Neural cell (in vitro differentiated cells): ENCODE measurements around the gene BRD3OS. TPM values are rescaled to one million over a fixed set of nuclear protein-coding genes. Genes with fewer than 3 reads are reported as not detected.

ENCODE experiments used
- H2AFZ ChIP-seq: fragments of 200-600, 300-800 bp; sonication (generic), shearing (Covaris generic); 2 replicates; pipeline ENCODE4 v1.6.0; 2014; ENCODE audit warnings: low read depth, mild to moderate bottlenecking, antibody characterized with exemption, low read length, moderate library complexity
- H3F3A ChIP-seq: fragments of 200-600 bp; shearing (Covaris generic); 2 replicates; pipeline ENCODE4 v1.6.1; 2016; ENCODE audit warnings: mild to moderate bottlenecking, moderate library complexity, mixed read lengths, antibody characterized with exemption, low read length; ENCODE audit not compliant: insufficient read depth, poor library complexity, severe bottlenecking
- H3K27ac ChIP-seq: fragments of 200-600, 300-800 bp; sonication (generic), shearing (Covaris generic); 2 replicates; pipeline ENCODE4 v1.5.1; 2014; ENCODE audit warnings: mild to moderate bottlenecking, low read length, moderate library complexity
- H3K27me3 ChIP-seq: fragments of 300-800, 200-600 bp; sonication (generic), shearing (Covaris generic); 2 replicates; pipeline ENCODE4 v1.6.0; 2014; ENCODE audit warnings: mild to moderate bottlenecking, low read depth, low read length, moderate library complexity; ENCODE audit not compliant: insufficient read depth
- H3K36me3 ChIP-seq: fragments of 300-800, 200-600 bp; sonication (generic), shearing (Covaris generic); 2 replicates; pipeline ENCODE4 v1.5.1; 2014; ENCODE audit warnings: mild to moderate bottlenecking, antibody characterized with exemption, low read length, moderate library complexity; ENCODE audit not compliant: insufficient read depth
- H3K4me2 ChIP-seq: fragments of 300-800, 200-600 bp; sonication (generic), shearing (Covaris generic); 2 replicates; pipeline ENCODE4 v1.6.0; 2014; ENCODE audit warnings: mild to moderate bottlenecking, low read length
- H3K4me3 ChIP-seq: fragments of 300-800, 200-600 bp; sonication (generic), shearing (Covaris generic); 2 replicates; pipeline ENCODE4 v1.5.1; 2014; ENCODE audit warnings: mild to moderate bottlenecking, low read length, moderate library complexity
- H3K79me2 ChIP-seq: fragments of 200-600 bp; shearing (Covaris generic); replicated peaks from 2 replicates; pipeline ENCODE4 v1.6.0; 2014; ENCODE audit warnings: mild to moderate bottlenecking, low read length, moderate library complexity; ENCODE audit not compliant: insufficient read depth
- H3K9ac ChIP-seq: fragments of 300-800, 200-600 bp; sonication (generic), shearing (Covaris generic); 2 replicates; pipeline ENCODE4 v1.6.1; 2016; ENCODE audit warnings: mild to moderate bottlenecking, low read length, mixed read lengths
- H3K9me2 ChIP-seq: fragments of 200-600 bp; shearing (Covaris generic); 2 replicates; pipeline ENCODE4 v1.6.1; 2016; ENCODE audit warnings: mild to moderate bottlenecking, low read length, mixed read lengths; ENCODE audit not compliant: insufficient read depth
- H3K9me3 ChIP-seq: fragments of 200-600, 300-800 bp; sonication (generic), shearing (Covaris generic); 2 replicates; pipeline ENCODE4 v1.6.1; 2016; ENCODE audit warnings: mild to moderate bottlenecking, mixed run types, low read length, moderate library complexity, mixed read lengths
- H4K20me1 ChIP-seq: fragments of 200-600 bp; shearing (Covaris generic); 2 replicates; pipeline ENCODE4 v1.6.1; 2016; ENCODE audit warnings: mild to moderate bottlenecking, mixed run types; ENCODE audit not compliant: insufficient read depth
- EP300 ChIP-seq: fragments of 450-650 bp; conservative IDR thresholded peaks from 2 replicates; pipeline ENCODE4 v1.6.1; 2014; ENCODE audit warnings: antibody characterized with exemption, mild to moderate bottlenecking, moderate library complexity; ENCODE audit not compliant: poor library complexity, severe bottlenecking
- EZH2 ChIP-seq: fragments of 200-600, 300-800 bp; shearing (Covaris generic), sonication (generic); IDR thresholded peaks from 2 replicates; pipeline ENCODE4 v1.6.1; 2014; ENCODE audit warnings: antibody characterized with exemption, low read length, borderline replicate concordance, mild to moderate bottlenecking; ENCODE audit not compliant: insufficient read depth, poor library complexity, severe bottlenecking
- MXI1 ChIP-seq: fragments of 450-650 bp; conservative IDR thresholded peaks from 2 replicates; pipeline ENCODE4 v1.6.1; 2014; ENCODE audit warnings: antibody characterized with exemption, mild to moderate bottlenecking; ENCODE audit not compliant: poor library complexity, severe bottlenecking
- POLR2AphosphoS5 ChIP-seq: IDR thresholded peaks from 2 replicates; pipeline ENCODE4 v1.6.1; 2012
- RAD21 ChIP-seq: fragments of 450-650 bp; conservative IDR thresholded peaks from 2 replicates; pipeline ENCODE4 v1.6.1; 2014; ENCODE audit warnings: antibody characterized with exemption, mild to moderate bottlenecking, moderate library complexity
- SMC3 ChIP-seq: fragments of 450-650 bp; conservative IDR thresholded peaks from 2 replicates; pipeline ENCODE4 v1.6.1; 2014; ENCODE audit warnings: antibody characterized with exemption, mild to moderate bottlenecking, moderate library complexity; ENCODE audit not compliant: poor library complexity
- TAF1 ChIP-seq: IDR thresholded peaks from 2 replicates; pipeline ENCODE4 v1.6.1; 2012; ENCODE audit warnings: low read depth
- polyA plus RNA-seq: library from polyadenylated mRNA; depleted of rRNA; stranded (reverse); fragments of >200 nt; gene quantifications from 2 replicates; pipeline ENCODE4 v1.2.3, GENCODE V29; 2014
- TF ChIP-seq, protein P1 (sequence below): IDR thresholded peaks from 2 replicates; pipeline ENCODE4 v1.6.1; 2012; ENCODE audit warnings: borderline replicate concordance
- TF ChIP-seq, protein P2 (sequence below): fragments of 450-650 bp; IDR thresholded peaks from 2 replicates; pipeline ENCODE4 v1.5.1; 2014; ENCODE audit warnings: antibody characterized with exemption, mild to moderate bottlenecking, moderate library complexity; ENCODE audit not compliant: poor library complexity, severe bottlenecking

Gene BRD3OS
- polyA plus RNA-seq, 1 donor from 2014 or later = 49.5 TPM

DNA sequence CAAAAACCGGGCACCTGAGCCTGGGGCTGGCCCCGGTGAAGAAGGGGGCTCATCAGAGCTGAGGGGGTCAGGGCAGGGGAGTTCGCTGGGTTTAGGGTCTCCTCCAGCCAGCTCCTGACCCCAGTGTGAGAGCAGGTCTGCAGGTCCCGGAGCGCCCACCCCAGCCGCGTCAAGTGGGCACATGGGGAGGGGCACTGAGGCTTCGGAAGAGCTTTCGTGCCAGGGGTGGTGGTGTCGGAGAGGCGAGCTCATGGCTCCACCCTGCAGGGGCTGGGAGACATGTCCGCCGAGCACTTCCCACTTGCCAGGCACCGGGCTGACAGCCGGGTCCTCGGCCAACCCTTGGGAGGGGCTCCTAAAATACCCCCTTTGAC, 46.4 kb upstream of the BRD3OS start:
- Histone ChIP-seq H4K20me1 (no peaks in the 10 kb centered on the region), H3K9ac (no peak overlapping the region), H3K4me2 (no peak overlapping the region)

DNA sequence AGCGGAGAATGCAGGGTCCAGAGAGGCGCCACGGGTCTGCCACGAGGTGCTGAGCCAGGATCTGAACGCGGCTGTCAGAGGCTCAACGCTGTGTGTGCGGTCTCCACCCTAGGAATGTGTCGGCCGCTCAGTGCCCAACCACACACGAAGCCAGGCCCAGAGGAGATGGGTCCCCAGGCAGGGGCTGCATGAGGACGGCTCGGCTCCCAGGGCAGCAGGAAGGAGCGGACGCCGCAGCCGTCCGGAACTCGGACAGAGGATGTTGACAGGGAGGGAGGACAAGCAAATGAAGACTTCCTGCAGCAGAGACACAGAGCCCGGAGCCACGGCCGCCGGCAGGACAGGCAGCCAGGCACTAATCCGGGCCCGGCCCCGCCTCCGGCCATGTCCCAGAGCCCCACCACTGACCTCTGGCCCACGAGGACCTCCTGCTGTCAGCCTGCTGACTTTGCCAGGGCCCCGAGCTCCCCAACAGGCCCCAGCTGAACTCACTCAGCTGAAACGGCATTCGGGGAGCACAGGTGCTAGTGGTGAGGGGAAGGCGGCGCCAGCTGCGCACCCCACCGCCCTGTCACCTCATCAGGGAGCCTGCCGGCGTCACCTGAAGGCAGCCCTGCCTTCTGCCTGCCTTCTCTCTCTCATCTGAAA, 45.9 kb upstream of the BRD3OS start:
- H3K4me2 ChIP-seq = no peak overlapping the region
- H3K9ac ChIP-seq = no peak overlapping the region
- TF ChIP-seq, protein P1, sequence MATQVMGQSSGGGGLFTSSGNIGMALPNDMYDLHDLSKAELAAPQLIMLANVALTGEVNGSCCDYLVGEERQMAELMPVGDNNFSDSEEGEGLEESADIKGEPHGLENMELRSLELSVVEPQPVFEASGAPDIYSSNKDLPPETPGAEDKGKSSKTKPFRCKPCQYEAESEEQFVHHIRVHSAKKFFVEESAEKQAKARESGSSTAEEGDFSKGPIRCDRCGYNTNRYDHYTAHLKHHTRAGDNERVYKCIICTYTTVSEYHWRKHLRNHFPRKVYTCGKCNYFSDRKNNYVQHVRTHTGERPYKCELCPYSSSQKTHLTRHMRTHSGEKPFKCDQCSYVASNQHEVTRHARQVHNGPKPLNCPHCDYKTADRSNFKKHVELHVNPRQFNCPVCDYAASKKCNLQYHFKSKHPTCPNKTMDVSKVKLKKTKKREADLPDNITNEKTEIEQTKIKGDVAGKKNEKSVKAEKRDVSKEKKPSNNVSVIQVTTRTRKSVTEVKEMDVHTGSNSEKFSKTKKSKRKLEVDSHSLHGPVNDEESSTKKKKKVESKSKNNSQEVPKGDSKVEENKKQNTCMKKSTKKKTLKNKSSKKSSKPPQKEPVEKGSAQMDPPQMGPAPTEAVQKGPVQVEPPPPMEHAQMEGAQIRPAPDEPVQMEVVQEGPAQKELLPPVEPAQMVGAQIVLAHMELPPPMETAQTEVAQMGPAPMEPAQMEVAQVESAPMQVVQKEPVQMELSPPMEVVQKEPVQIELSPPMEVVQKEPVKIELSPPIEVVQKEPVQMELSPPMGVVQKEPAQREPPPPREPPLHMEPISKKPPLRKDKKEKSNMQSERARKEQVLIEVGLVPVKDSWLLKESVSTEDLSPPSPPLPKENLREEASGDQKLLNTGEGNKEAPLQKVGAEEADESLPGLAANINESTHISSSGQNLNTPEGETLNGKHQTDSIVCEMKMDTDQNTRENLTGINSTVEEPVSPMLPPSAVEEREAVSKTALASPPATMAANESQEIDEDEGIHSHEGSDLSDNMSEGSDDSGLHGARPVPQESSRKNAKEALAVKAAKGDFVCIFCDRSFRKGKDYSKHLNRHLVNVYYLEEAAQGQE = no peak
- no peak for TF ChIP-seq EZH2
- TF ChIP-seq MXI1 = no peak
- no peak for TF ChIP-seq POLR2AphosphoS5
- no peak for TF ChIP-seq EP300
- TF ChIP-seq, protein P2, sequence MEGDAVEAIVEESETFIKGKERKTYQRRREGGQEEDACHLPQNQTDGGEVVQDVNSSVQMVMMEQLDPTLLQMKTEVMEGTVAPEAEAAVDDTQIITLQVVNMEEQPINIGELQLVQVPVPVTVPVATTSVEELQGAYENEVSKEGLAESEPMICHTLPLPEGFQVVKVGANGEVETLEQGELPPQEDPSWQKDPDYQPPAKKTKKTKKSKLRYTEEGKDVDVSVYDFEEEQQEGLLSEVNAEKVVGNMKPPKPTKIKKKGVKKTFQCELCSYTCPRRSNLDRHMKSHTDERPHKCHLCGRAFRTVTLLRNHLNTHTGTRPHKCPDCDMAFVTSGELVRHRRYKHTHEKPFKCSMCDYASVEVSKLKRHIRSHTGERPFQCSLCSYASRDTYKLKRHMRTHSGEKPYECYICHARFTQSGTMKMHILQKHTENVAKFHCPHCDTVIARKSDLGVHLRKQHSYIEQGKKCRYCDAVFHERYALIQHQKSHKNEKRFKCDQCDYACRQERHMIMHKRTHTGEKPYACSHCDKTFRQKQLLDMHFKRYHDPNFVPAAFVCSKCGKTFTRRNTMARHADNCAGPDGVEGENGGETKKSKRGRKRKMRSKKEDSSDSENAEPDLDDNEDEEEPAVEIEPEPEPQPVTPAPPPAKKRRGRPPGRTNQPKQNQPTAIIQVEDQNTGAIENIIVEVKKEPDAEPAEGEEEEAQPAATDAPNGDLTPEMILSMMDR = no peak
- TF ChIP-seq RAD21 = no peak
- no peak for TF ChIP-seq SMC3
- no peak for TF ChIP-seq TAF1
- H3K79me2 ChIP-seq = peaks cover 45% of the 10 kb centered on the region
- H3K27me3 ChIP-seq = no peaks in the 10 kb centered on the region
- no peaks in the 10 kb centered on the region for H4K20me1 ChIP-seq
- H2AFZ ChIP-seq = no peak overlapping the region
- H3K4me3 ChIP-seq = no peak overlapping the region
- no peaks in the 10 kb centered on the region for H3F3A ChIP-seq
- H3K36me3 ChIP-seq = no peaks in the 10 kb centered on the region
- no peaks in the 10 kb centered on the region for H3K9me2 ChIP-seq
- no peak overlapping the region for H3K27ac ChIP-seq
- no peaks in the 10 kb centered on the region for H3K9me3 ChIP-seq

More for the DNA sequence above, 46.4 kb upstream of the BRD3OS start:
- H3K27ac ChIP-seq = no peak overlapping the region
- H3K27me3 ChIP-seq = no peaks in the 10 kb centered on the region
- no peaks in the 10 kb centered on the region for H3K9me2 ChIP-seq
- peaks cover 41% of the 10 kb centered on the region for H3K79me2 ChIP-seq
- no peaks in the 10 kb centered on the region for H3F3A ChIP-seq
- TF ChIP-seq, protein P1 = no peak
- no peak for TF ChIP-seq EZH2
- TF ChIP-seq, protein P2 = no peak
- no peak for TF ChIP-seq RAD21
- no peak for TF ChIP-seq SMC3
- no peak for TF ChIP-seq TAF1
- no peak for TF ChIP-seq MXI1
- TF ChIP-seq POLR2AphosphoS5 = no peak
- TF ChIP-seq EP300 = no peak
- no peak overlapping the region for H3K4me3 ChIP-seq
- no peak overlapping the region for H2AFZ ChIP-seq
- H3K36me3 ChIP-seq = no peaks in the 10 kb centered on the region
- H3K9me3 ChIP-seq = no peaks in the 10 kb centered on the region
